KG1 (cell line): ENCODE measurements around the gene ERCC5.

Experiments
- DNase-seq: peaks from one replicate; lab custom pipeline; 2025; lab: John Stamatoyannopoulos, UW

The ERCC5 gene

GRCh38 chr13:102845630-102846260 lies at the start of gene ERCC5:
TSS of gene ERCC5 (plus strand) at chr13:102846032. CDS start at chr13:102846267, 235 bp downstream.
- peak; percentile 97 for DNase-seq

GRCh38 chr13:102798581-102799425 lies 47.0 kb upstream of the ERCC5 start, which contains the start of the genes BIVM and POGLUT2:
TSS of gene BIVM (plus strand) at chr13:102799119. CDS start at chr13:102807268, 8,149 bp downstream.
TSS of gene POGLUT2 (minus strand) at chr13:102798976. CDS start at chr13:102798670, 306 bp downstream.
- DNase-seq: peak; percentile 73

- DNase-seq: no peak
These were observed 46.2 kb upstream of the ERCC5 start for GRCh38 chr13:102799426-102800144.

- DNase-seq: peak; percentile 73
These were observed 45.4 kb upstream of the ERCC5 start for GRCh38 chr13:102800145-102801041.

- DNase-seq: no peak
These were observed 40.2 kb upstream of the ERCC5 start for GRCh38 chr13:102805680-102806079.

- DNase-seq: no peak
These were observed 38.1 kb upstream of the ERCC5 start for GRCh38 chr13:102807699-102808098.

GRCh38 chr13:102812611-102813287 lies 33.1 kb upstream of the ERCC5 start:
- DNase-seq: no peak

GRCh38 chr13:102814025-102814607 lies 31.7 kb upstream of the ERCC5 start:
- DNase-seq: no peak

- DNase-seq: no peak
These were observed 31.0 kb upstream of the ERCC5 start for GRCh38 chr13:102814793-102815192.

- no peak for DNase-seq
These were observed 30.0 kb upstream of the ERCC5 start for GRCh38 chr13:102815788-102816187.

GRCh38 chr13:102816708-102817107 lies 29.1 kb upstream of the ERCC5 start:
- DNase-seq: no peak

GRCh38 chr13:102817241-102817640 lies 28.6 kb upstream of the ERCC5 start:
- no peak for DNase-seq

GRCh38 chr13:102817907-102818306 lies 27.9 kb upstream of the ERCC5 start:
- no peak for DNase-seq

- DNase-seq: no peak
These were observed 20.4 kb upstream of the ERCC5 start for GRCh38 chr13:102825400-102825799.

GRCh38 chr13:102825921-102826706 lies 19.7 kb upstream of the ERCC5 start:
- no peak for DNase-seq

GRCh38 chr13:102830646-102831045 lies 15.2 kb upstream of the ERCC5 start:
- no peak for DNase-seq

GRCh38 chr13:102836471-102836870 lies 9.4 kb upstream of the ERCC5 start:
- DNase-seq: no peak

GRCh38 chr13:102838273-102838672 lies 7.6 kb upstream of the ERCC5 start:
- no peak for DNase-seq

- DNase-seq: no peak
These were observed 6.8 kb upstream of the ERCC5 start for GRCh38 chr13:102838982-102839381.

GRCh38 chr13:102839462-102839861 lies 6.4 kb upstream of the ERCC5 start:
- DNase-seq: no peak
